Lung (tissue), 12 donors: ENCODE results near the gene CD48. TPM values are rescaled to one million over a fixed set of nuclear protein-coding genes. Genes with fewer than 3 reads are reported as not detected.
"Not testable (repeated sequence)": the region's sequence is repeated elsewhere in the genome, so short reads cannot be mapped to it uniquely, and the experiment has no call there.

Experiments
- ATAC-seq: fragments of 200-7000 bp; cut with Tn5 transposase; one replicate; pipeline ENCODE4 v1.9.1; 2020; ENCODE audit warnings: moderate number of reproducible peaks; ENCODE audit not compliant: insufficient read depth, low FRiP score
- DNase-seq, 3 donors: peaks; one replicate each; pipeline ENCODE4 v3.0.0-alpha.2; 2013 to 2017
- H3K27ac ChIP-seq, 2 donors: one replicate each; pipeline ENCODE4 v1.5.1; 2013; ENCODE audit warnings: mild to moderate bottlenecking in 2 of 2, moderate library complexity in 2 of 2, control low read depth in 1 of 2, inconsistent platforms in 1 of 2, low read depth in 1 of 2, low read length in 1 of 2
- H3K27me3 ChIP-seq, 3 donors: one replicate each; pipeline ENCODE4 v1.5.1; 2013; ENCODE audit warnings: low read length in 2 of 3; ENCODE audit not compliant: control insufficient read depth in 3 of 3, insufficient read depth in 3 of 3
- H3K36me3 ChIP-seq, 4 donors: one replicate each; pipeline ENCODE4 v1.5.1; 2013; ENCODE audit warnings: low read length in 4 of 4, mild to moderate bottlenecking in 1 of 4, moderate library complexity in 1 of 4; ENCODE audit not compliant: control insufficient read depth in 4 of 4, insufficient read depth in 4 of 4
- H3K4me1 ChIP-seq, 5 donors: one replicate each; pipeline ENCODE4 v1.5.1; 2013; ENCODE audit warnings: low read length in 5 of 5, mild to moderate bottlenecking in 2 of 5, moderate library complexity in 1 of 5; ENCODE audit not compliant: control insufficient read depth in 5 of 5, insufficient read depth in 5 of 5
- H3K4me3 ChIP-seq: one replicate; pipeline ENCODE4 v1.5.1; 2013; ENCODE audit warnings: mild to moderate bottlenecking, control low read depth, moderate library complexity
- H3K9ac ChIP-seq, 2 donors: one replicate each; pipeline ENCODE4 v1.5.1; 2013; ENCODE audit warnings: low read length in 2 of 2, control low read depth in 1 of 2; ENCODE audit not compliant: insufficient read depth in 1 of 2
- H3K9me3 ChIP-seq, 4 donors: one replicate each; pipeline ENCODE4 v1.5.1; 2013; ENCODE audit warnings: low read length in 3 of 4, mild to moderate bottlenecking in 1 of 4, moderate library complexity in 1 of 4; ENCODE audit not compliant: control insufficient read depth in 4 of 4, insufficient read depth in 3 of 4
- CTCF ChIP-seq: IDR thresholded peaks from 2 replicates; pipeline ENCODE4 v1.5.1; 2012; ENCODE audit warnings: mild to moderate bottlenecking; ENCODE audit errors: control extremely low read depth, extremely low read depth
- WGBS, 2 donors: extraction: QIAGEN DNeasy Blood & Tissue Kit; methylation state at CpG; one replicate each; pipeline ENCODE4 v1.1.7; 2013; 5-methylcytosine and 5-hydroxymethylcytosine counted together
- polyA plus RNA-seq, 2 donors: library from polyadenylated mRNA; stranded (reverse); fragments of 200-250 nt; gene quantifications; one replicate each; pipeline ENCODE4 v1.2.1, GENCODE V29; 2013
- total RNA-seq, 2 donors: library from RNA; depleted of rRNA in 1 of 2; stranded (reverse); fragments of >200 nt in 1 of 2; gene quantifications; one replicate each; pipeline ENCODE4 v1.2.1, GENCODE V29; 2014 to 2021
- donor health status: control.
- donor health status: control.
- donor health status: Bipolar disorder and iron deficiency.
- donor health status: healthy.
- donor health status: DM: yes; HTN: yes; CAD: no.

Gene CD48
- total and polyA plus RNA-seq, 4 donors, result 16.4 to 126 (median 25.6) TPM

- WGBS, 2 donors, result 82 to 91% methylated on average over 3 of the region's 3 CpGs
- no peak for DNase-seq
- ATAC-seq, result no peak
Measured at GRCh38 chr1:160656737-160657136, 54.9 kb downstream of the CD48 start.

GRCh38 chr1:160653620-160654016 lies 58.0 kb downstream of the CD48 start:
- H3K27ac ChIP-seq, result no peak overlapping the region
- H3K36me3 ChIP-seq, result no peaks in the 10 kb centered on the region
- ATAC-seq (no peak), DNase-seq (no peak)
- peaks cover 1 to 8% (median 4%) of the 10 kb centered on the region in 5 donors for H3K4me1 ChIP-seq
- no peak for TF ChIP-seq CTCF
- H3K9ac ChIP-seq, result no peak overlapping the region
- 97 to 100% methylated on average over 2 of the region's 2 CpGs for WGBS, 2 donors
- H3K4me3 ChIP-seq, result no peak overlapping the region
- no peaks in the 10 kb centered on the region for H3K27me3 ChIP-seq
- no peaks in the 10 kb centered on the region for H3K9me3 ChIP-seq

More at GRCh38 chr1:160656737-160657136, 54.9 kb downstream of the CD48 start:
- TF ChIP-seq CTCF, result no peak
- Histone ChIP-seq H3K27ac (no peak overlapping the region), H3K9me3 (no peaks in the 10 kb centered on the region), H3K4me1 (peaks cover under 1 to 5% (median 4%) of the 10 kb centered on the region in 5 donors), H3K4me3 (no peak overlapping the region), H3K36me3 (no peaks in the 10 kb centered on the region), H3K9ac (no peak overlapping the region), H3K27me3 (no peaks in the 10 kb centered on the region)

GRCh38 chr1:160652924-160653619 lies 58.5 kb downstream of the CD48 start:
- DNase-seq (no peak), ATAC-seq (no peak)
- 88 to 94% methylated on average over 9 of the region's 9 CpGs for WGBS, 2 donors
- H3K27ac ChIP-seq, result no peak overlapping the region
- H3K27me3 ChIP-seq, result no peaks in the 10 kb centered on the region
- H3K9me3 ChIP-seq, result no peaks in the 10 kb centered on the region
- TF ChIP-seq CTCF, result no peak
- H3K4me1 ChIP-seq, result peaks cover 0 to 8% (median 4%) of the 10 kb centered on the region in 5 donors
- no peaks in the 10 kb centered on the region for H3K36me3 ChIP-seq
- H3K9ac ChIP-seq, result no peak overlapping the region
- no peak overlapping the region for H3K4me3 ChIP-seq

GRCh38 chr1:160652065-160652641 lies 59.5 kb downstream of the CD48 start:
- H3K27ac ChIP-seq, ATAC-seq, H3K27me3 ChIP-seq, H3K9me3 ChIP-seq, H3K9ac ChIP-seq, H3K4me3 ChIP-seq, H3K36me3 ChIP-seq, H3K4me1 ChIP-seq: not testable (repeated sequence)
- peak; percentile 30 to 61 (median 33) for DNase-seq
- 48 to 72% methylated on average over 8 of the region's 8 CpGs for WGBS, 2 donors
